ENCODE measurements around the gene XPO6.

GRCh38 chr16:28069971-28070794 is 141.6 kb downstream of the XPO6 start:
- no peak for TF ChIP-seq CTCF (IDR thresholded peaks at IDR 0.05; ENCODE audit: low read depth, low read length)
- TF ChIP-seq POLR2A (IDR thresholded peaks at IDR 0.05; ENCODE audit: extremely low read depth, insufficient read length): no peak
